HG02970 (cell line): ENCODE results near the gene NPY5R.

Source experiments
- ATAC-seq: cut with Tn5 transposase; IDR thresholded peaks from one replicate; pipeline ENCODE4 v1.9.1; 2021; ENCODE audit warnings: mild to moderate bottlenecking, moderate library complexity, moderate number of reproducible peaks; ENCODE audit not compliant: unreplicated experiment, low FRiP score

NPY5R gene

GRCh38 chr4:163384434-163384833 is 40.7 kb downstream of the NPY5R start:
- ATAC-seq: no peak

- no peak for ATAC-seq
Measured at GRCh38 chr4:163384926-163385325, 41.2 kb downstream of the NPY5R start.

- ATAC-seq: no peak
Measured at GRCh38 chr4:163385466-163385865, 41.8 kb downstream of the NPY5R start.

GRCh38 chr4:163391756-163392155 is 48.1 kb downstream of the NPY5R start:
- ATAC-seq: no peak

GRCh38 chr4:163392328-163392727 is 48.6 kb downstream of the NPY5R start:
- no peak for ATAC-seq

GRCh38 chr4:163393471-163393870 is 49.8 kb downstream of the NPY5R start:
- ATAC-seq: no peak

- ATAC-seq: no peak
Measured at GRCh38 chr4:163395055-163395454, 51.4 kb downstream of the NPY5R start.

- ATAC-seq: no peak
Measured at GRCh38 chr4:163395758-163396157, 52.1 kb downstream of the NPY5R start.

GRCh38 chr4:163398238-163398637 is 54.5 kb downstream of the NPY5R start:
- ATAC-seq: no peak

- ATAC-seq: no peak
Measured at GRCh38 chr4:163400911-163401310, 57.2 kb downstream of the NPY5R start.
